DMS153 (cell line): ENCODE data around the gene SARDH.

Experiments
- DNase-seq: peaks from one replicate; lab custom pipeline; 2025; lab: John Stamatoyannopoulos, UW

SARDH gene

DNA sequence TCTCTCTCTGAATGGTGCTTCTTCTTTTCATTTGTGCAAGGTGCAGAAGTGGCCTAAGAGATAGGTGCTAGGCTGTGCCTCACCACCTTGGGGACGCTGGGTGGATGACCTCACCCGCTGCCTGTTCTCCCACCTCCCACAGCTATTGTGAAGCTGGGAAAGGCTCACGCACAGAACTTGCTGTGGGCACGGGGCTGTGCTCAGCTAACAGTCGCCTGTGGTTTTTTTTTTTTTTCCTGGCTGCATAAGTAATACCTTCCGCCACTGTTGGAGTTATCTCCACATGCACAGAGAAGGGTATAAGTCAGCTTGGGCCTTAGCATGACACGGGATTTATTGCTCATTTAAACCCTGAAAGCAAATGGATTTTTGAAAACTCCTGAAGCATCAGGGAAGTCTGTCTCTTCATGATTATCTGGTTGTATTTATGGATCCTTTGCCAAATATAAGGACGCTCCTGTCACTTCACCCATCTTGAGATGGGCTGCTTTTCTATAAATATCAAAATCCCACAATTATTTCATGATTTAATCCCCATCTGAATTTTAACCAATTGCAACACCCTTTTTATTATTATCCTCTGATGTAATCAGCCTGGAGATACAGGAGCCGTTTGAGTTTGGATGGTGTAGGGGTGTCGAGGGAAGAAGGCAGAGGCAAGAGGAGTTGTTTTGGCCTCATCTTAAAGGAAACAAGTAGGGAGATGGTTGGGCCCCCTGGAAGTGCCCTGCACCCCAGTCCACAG is 93.0 kb downstream of the SARDH start:
- DNase-seq, result peak; percentile 21

- no peak for DNase-seq
Measured at GRCh38 chr9:133643978-133644760, 94.0 kb downstream of the SARDH start.

- DNase-seq, result no peak
Measured at GRCh38 chr9:133643362-133643755, 94.8 kb downstream of the SARDH start.

GRCh38 chr9:133642708-133643361 is 95.3 kb downstream of the SARDH start:
- DNase-seq, result no peak

GRCh38 chr9:133641861-133642595 is 96.1 kb downstream of the SARDH start:
- no peak for DNase-seq

- no peak for DNase-seq
Measured at GRCh38 chr9:133641396-133641655, 96.8 kb downstream of the SARDH start.

DNA sequence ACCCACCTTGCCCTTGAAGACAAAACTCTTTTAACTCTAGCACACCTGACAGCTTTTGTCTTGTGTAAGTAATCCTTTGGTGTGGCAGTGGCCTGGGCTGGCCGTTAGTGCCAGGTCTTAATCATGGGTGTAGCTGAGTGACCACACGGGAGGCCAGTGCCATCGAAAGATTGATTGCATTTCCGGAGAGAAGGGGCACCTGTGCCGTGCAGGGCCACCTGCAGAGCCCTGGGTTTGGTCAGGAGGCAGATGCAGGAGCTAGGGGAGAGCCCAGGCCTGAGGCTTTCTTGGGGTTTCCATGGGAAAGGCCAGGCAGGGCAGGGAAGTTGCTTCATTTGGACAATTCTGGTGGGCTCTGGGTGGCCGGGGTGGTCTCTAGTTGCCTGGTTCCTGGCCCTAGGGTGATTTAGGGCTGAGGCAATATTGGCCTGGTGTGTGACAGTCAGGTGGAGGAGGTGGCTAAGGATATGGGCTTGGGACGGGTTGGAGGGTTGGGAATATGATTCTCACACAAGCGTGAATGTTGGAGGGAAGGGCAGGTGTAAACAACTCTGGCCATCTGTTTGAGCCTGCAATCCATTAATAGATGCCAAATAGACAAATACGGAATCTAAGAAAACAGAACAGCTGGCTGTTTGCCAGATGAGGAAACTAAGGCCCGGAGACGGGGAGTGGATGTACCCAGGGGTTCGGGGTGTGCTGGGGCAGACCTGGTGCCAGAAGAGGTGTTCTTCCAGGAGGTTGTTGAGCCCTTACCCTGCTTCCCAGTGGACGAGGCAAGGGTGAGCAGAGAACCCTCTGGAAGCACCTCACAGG is 97.4 kb downstream of the SARDH start:
- DNase-seq, result no peak

- DNase-seq, result no peak
Measured at GRCh38 chr9:133640160-133640559, 98.0 kb downstream of the SARDH start.

- DNase-seq, result no peak
Measured at GRCh38 chr9:133639613-133640012, 98.5 kb downstream of the SARDH start.

DNA sequence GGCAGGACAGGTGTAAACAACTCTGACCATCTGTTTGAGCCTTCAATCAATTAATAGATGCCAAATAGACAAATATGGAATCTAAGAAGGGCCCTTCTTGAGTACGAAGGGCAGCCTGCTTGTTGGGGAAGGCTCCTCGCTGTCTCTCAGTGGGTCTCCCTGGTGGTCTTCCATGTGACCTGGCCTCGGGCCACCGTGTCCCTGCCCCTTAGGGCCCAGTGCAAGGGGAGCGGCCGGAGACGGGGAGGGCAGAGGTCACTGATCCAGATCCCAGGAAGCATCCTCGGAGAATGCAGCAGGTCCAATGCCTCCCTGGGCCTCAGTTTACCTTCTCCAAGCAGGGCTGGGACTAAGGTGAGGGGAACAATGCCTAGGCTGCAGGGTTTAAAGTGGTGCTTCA is 99.4 kb downstream of the SARDH start:
- DNase-seq, result no peak

- DNase-seq, result no peak
Measured at GRCh38 chr9:133638076-133638475, 100.1 kb downstream of the SARDH start.

GRCh38 chr9:133637451-133638055 is 100.6 kb downstream of the SARDH start:
- DNase-seq, result no peak

GRCh38 chr9:133636902-133637301 is 101.2 kb downstream of the SARDH start:
- no peak for DNase-seq

DNA sequence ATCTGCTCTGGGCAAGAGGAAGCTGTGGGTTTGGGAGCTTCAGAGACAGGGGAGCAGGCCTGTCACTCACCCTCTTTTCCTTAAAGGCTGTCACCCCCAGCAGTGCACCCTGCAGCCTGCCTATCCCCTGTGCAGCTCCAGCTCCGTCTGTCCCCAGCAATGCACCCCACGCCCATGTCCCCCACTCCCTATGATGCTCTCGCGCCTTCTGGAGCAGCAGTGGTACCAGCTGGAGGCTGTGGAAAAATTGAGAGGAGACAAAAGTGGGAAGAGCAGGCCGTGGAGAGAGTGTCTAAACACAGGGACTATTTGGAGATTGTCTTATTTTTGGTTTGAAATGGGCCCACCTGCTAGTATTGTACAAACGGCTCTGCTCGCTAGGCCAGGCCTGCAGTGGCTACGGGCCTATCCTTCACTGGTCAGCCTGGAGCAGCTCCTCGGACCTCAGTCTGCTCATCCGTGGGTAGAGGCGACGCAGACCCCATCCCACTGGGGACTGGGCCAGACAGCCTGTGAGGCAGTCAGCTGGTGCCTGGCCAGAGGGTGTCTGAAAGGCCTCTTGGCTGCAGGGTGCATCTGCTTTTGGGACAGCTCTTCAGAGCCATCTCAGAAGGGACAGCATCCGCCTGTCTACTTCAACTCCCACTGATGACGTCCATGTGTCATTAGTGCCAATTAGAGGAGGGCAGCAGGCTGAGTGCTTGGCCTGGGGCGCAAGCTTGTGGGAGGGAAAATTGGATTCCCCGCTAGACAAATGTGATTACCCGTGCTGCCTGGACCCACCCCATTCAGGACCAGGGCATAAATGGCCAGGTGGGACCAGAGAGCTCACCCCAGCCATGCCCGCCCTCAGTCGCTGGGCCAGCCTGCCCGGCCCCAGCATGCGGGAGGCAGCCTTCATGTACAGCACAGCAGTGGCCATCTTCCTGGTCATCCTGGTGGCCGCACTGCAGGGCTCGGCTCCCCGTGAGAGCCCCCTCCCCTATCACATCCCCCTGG is 102.3 kb downstream of the SARDH start, which contains the start of gene DBH:
Gene DBH, plus strand, starts transcription at position 831 of the 999 bp plus-strand sequence. Its CDS starts 9 bp downstream, at position 840.
- no peak for DNase-seq

DNA sequence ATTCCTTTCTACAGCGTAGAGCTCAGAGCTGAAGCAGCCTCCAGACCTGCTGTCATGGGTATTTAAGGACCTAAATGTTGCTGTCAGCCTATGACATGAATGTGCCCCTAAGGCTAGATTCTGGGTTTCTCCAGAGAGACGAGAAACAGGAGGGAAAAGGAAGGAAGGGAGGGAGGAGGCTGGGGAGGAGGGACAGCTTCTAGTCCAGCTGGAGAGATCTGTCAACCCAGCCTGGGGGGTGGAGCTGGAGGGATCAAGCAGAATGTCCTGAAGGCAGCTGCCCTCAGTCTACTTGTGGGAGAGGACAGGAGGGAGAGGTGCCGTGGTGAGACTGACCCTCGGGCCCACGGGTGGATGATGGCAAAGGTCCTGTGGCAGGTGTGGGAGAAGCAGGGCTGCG is 103.1 kb downstream of the SARDH start:
- no peak for DNase-seq

- DNase-seq, result peak; percentile 59
Measured at GRCh38 chr9:133634081-133634691, 104.0 kb downstream of the SARDH start.

GRCh38 chr9:133633681-133634080 is 104.5 kb downstream of the SARDH start:
- DNase-seq, result no peak

DNA sequence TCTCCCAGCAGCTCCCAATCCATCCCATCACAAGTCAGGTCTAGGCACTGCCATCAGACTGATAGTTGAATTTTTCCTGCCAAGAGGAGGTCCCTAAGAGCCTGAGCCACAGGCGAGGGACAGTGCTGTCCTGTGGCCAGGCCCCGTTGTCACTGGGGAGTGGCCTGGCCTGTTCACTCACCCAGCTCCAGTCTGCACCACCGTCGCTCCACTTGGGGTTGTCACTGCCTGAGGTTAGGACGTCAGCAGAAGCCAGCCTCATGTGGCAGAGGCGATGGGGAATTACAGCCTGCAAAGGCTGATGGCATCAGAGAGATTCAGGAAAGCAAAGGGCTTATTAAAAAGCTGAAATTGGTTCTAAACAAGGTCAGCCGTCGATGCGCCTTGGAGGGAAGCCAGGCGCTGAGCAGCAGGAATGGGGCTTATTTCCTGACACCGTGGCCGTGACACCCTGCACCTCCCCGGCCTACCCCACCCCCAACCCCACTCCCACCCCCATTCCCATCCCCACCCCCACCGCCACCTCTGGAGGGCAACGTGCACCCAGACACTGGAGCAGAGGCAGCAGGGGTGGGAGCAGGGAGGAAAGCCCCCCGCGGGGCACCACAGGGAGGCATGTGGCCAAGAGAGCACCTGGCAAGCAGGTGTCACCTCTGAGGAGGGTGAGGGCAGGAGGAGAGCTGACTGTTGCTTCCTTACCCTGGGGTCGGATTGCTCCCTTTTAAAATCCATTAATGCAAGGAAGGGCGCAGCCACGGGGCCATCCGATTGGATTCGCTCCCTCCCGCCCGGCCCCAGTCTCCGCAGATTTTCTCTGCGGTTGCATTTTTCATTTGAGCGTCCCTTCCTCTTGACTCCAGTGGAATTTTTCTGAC is 105.1 kb downstream of the SARDH start:
- peak; percentile 66 for DNase-seq
